Measurements from ENCODE around the gene SMIM38.

The SMIM38 gene

DNA sequence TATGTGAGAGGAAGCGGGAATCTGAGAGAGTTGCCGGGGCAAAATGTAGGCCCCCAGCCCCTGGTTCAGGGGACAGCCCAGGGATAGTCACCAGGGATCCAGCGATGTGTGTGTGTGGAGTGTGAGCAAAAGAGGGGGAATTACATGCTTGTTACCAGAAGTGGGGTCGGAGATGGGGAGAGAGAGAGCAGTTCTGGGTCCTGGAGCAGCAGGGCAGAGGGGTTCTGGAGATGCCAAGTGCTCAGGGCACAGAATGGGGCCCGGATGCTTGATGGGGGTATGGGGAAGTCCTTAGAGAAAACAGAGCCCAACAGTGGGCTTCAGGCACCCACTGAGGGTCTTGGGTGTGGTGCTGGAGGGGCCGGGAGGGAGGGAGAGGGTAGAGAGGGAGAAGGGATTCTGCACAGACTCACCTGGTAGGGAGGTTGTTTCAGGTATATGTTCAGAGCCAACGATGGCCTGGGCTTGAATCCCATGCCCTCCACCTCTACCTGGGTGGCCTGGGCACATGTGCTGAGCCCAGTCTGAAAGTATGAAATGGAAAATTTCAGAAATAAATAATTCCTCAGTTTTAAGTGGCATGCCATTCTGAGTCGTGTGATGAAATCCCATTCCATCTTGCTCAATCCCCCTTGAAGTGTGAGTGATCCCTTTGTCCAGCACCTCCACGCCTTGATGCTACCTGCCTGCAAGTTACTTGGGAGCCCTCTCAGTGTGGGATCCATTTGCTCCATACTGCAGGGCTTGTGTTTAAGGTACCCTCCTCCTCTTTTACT is 12.4 kb downstream of the SMIM38 start:
- Histone ChIP-seq H3K4me1 (ENCODE audit: control insufficient read depth, insufficient read depth, low read length) (no peaks in the 10 kb centered on the region), H3K9ac (ENCODE audit: low read length) (no peak overlapping the region), H3K36me3 (ENCODE audit: control insufficient read depth, insufficient read depth, low read length) (no peaks in the 10 kb centered on the region), H3K9me3 (ENCODE audit: control insufficient read depth, low read length) (no peaks in the 10 kb centered on the region), H3K27me3 (ENCODE audit: control insufficient read depth, insufficient read depth, low read length) (no peaks in the 10 kb centered on the region), H3K4me3 (ENCODE audit: low read length) (no peak overlapping the region)

DNA sequence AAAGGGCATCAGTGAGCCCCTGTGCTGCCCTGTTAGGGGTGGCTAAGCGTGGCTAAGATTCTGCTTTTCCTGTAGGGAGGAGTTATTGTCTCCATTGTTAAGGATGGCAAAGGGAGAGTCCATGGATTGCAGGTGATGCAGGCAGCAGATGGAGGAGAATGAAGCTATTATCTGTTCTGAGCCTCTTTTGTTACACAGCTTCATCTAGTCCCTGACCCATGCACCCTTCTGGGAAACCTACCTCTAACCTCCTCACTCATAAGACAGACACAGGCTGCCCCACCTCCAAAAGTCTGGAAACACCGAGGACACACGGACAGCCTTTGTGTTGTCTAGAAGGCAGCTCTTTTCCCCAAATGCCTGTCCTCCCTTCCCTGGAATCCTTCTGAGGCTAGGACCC is 13.7 kb downstream of the SMIM38 start:
- H3K9ac ChIP-seq (ENCODE audit: low read length): no peak overlapping the region
- no peaks in the 10 kb centered on the region for H3K36me3 ChIP-seq (ENCODE audit: control insufficient read depth, insufficient read depth, low read length)
- H3K4me1 ChIP-seq (ENCODE audit: control insufficient read depth, insufficient read depth, low read length): no peaks in the 10 kb centered on the region
- no peaks in the 10 kb centered on the region for H3K9me3 ChIP-seq (ENCODE audit: control insufficient read depth, low read length)
- H3K4me3 ChIP-seq (ENCODE audit: low read length): no peak overlapping the region
- H3K27me3 ChIP-seq (ENCODE audit: control insufficient read depth, insufficient read depth, low read length): no peaks in the 10 kb centered on the region

DNA sequence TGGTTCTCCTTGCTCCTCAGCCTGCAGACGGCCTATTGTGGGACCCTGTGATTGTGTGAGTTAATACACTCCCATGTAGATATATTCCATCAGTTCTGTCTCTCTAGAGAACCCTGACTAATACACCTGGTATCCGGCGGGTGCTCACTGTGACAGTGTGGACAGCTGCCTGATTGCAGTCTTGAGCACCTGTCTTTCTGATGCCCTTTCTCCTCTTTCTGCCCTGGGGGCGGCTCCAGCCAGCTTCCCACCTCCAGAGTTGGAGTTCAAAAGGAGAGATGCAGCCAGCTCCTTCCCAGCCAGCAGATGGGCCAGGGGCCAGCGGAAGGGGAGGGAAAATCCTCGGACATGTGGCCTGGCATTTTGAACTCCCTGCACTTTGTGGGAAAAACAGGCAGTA is 15.0 kb downstream of the SMIM38 start:
- no peak overlapping the region for H3K9ac ChIP-seq (ENCODE audit: low read length)
- H3K4me3 ChIP-seq (ENCODE audit: low read length): no peak overlapping the region
- H3K36me3 ChIP-seq (ENCODE audit: control insufficient read depth, insufficient read depth, low read length): no peaks in the 10 kb centered on the region
- H3K9me3 ChIP-seq (ENCODE audit: control insufficient read depth, low read length): no peaks in the 10 kb centered on the region
- H3K4me1 ChIP-seq (ENCODE audit: control insufficient read depth, insufficient read depth, low read length): no peaks in the 10 kb centered on the region
- no peaks in the 10 kb centered on the region for H3K27me3 ChIP-seq (ENCODE audit: control insufficient read depth, insufficient read depth, low read length)

DNA sequence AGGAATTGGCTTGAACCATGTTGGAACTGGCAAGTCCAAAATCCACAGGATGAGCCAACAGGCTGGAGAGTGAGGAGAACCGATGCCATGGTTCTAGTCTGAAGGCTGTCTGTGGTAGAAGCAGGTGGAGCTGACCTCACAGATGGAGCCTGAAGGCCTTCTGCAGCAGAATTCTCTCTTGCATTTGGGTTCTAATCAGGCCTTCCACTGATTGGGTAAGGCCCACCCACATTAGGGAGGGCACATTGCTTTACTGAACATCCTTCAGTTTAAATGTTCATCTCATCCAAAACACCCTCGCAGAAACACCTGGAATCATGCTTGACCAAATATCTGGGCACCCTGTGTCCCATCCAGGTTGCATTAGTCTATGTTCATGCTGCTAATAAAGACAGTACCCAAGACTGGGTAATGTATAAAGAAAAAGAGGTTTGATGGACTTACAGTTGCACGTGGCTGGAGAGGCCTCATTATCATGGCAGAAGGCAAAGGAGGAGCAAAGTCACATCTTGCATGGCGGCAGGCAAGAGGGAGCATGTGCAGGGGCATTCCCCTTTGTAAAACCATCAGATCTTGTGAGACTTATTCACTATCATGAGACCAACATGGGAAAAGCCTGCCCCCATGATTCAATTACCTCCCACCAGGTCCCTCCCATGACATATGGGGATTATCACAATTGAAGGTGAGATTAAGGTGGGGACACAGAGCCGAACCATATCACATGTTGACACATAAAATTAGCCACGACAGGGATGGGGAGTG is 15.9 kb downstream of the SMIM38 start:
- no peaks in the 10 kb centered on the region for H3K4me1 ChIP-seq (ENCODE audit: control insufficient read depth, insufficient read depth, low read length)
- H3K9ac ChIP-seq (ENCODE audit: low read length): no peak overlapping the region
- no peaks in the 10 kb centered on the region for H3K36me3 ChIP-seq (ENCODE audit: control insufficient read depth, insufficient read depth, low read length)
- H3K9me3 ChIP-seq (ENCODE audit: control insufficient read depth, low read length): no peaks in the 10 kb centered on the region
- no peak overlapping the region for H3K4me3 ChIP-seq (ENCODE audit: low read length)
- no peaks in the 10 kb centered on the region for H3K27me3 ChIP-seq (ENCODE audit: control insufficient read depth, insufficient read depth, low read length)

DNA sequence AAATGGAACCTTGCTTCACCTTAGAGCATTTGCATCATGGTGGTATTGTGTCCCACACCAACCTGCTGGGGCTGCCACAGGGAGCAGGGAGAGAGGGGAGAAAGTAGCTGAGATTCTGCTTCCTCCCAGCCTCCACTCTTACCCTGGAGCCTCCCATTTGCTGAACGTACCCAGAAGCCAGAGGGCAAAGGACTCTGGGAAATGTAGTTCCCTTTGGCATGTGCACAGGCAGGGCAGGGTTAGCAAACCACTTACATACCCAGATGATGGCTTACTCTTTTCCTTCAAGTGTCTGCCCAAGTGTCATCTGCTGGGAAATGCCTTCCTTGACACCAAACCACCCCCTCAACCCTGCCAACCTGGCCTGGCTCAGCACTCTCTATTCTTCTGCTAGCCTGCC is 16.9 kb downstream of the SMIM38 start:
- Histone ChIP-seq H3K4me3 (ENCODE audit: low read length) (no peak overlapping the region), H3K9ac (ENCODE audit: low read length) (no peak overlapping the region), H3K4me1 (ENCODE audit: control insufficient read depth, insufficient read depth, low read length) (no peaks in the 10 kb centered on the region), H3K36me3 (ENCODE audit: control insufficient read depth, insufficient read depth, low read length) (no peaks in the 10 kb centered on the region), H3K9me3 (ENCODE audit: control insufficient read depth, low read length) (no peaks in the 10 kb centered on the region), H3K27me3 (ENCODE audit: control insufficient read depth, insufficient read depth, low read length) (no peaks in the 10 kb centered on the region)

DNA sequence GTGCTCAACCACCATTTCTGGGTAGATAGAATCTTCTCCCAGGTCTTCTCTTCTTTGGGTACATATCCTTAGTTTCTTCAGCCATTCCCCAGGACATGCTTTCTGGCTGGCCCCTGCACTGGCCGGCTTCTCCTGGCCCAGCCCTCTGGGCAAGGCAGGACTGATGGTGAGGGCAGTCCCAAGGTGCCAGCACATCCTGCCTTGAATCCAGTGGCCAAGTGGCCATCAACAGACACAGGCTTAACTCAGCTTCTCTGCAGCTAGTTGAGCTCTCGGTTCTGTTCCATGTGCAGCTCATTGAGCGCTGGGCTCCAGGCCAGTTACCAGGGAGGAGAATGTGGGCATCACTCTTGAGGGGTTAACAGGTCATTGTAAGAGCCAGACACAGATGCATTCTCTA is 17.6 kb downstream of the SMIM38 start:
- H3K4me1 ChIP-seq (ENCODE audit: control insufficient read depth, insufficient read depth, low read length): no peaks in the 10 kb centered on the region
- no peaks in the 10 kb centered on the region for H3K9me3 ChIP-seq (ENCODE audit: control insufficient read depth, low read length)
- H3K4me3 ChIP-seq (ENCODE audit: low read length): no peak overlapping the region
- no peak overlapping the region for H3K9ac ChIP-seq (ENCODE audit: low read length)
- H3K36me3 ChIP-seq (ENCODE audit: control insufficient read depth, insufficient read depth, low read length): no peaks in the 10 kb centered on the region
- no peaks in the 10 kb centered on the region for H3K27me3 ChIP-seq (ENCODE audit: control insufficient read depth, insufficient read depth, low read length)

DNA sequence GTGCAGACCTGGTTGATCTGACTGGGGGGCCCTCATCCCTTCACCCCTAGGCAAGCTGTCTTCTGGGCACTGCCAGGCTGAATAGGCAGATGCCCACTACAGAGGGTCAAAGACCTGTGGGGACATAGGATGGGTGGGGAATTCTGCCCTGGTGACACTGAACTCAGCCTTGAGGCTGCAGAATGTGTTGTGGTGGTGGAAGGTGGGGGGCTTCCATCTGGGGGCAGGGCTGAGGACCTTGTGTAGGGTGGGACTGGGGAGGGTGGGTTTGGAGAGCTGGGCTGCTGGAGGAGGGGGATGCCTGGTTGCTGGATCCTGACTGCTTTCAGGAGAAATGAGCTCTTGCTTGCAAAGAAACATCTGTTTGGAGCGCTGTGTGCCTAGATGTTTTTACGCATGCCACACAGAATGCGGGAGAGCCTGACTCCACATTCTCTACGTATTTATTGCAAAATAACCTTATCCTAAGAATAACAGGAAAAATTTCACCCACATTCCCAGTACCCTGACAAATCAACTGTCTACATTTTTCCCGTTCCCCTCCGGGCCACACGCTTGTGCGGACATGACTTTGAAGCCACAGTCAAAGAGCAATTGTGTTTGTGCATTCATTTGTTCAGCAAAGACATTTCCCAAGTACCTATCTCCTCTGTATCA is 18.3 kb downstream of the SMIM38 start:
- Histone ChIP-seq H3K27me3 (ENCODE audit: control insufficient read depth, insufficient read depth, low read length) (peaks cover 1% of the 10 kb centered on the region), H3K36me3 (ENCODE audit: control insufficient read depth, insufficient read depth, low read length) (no peaks in the 10 kb centered on the region), H3K9ac (ENCODE audit: low read length) (no peak overlapping the region), H3K9me3 (ENCODE audit: control insufficient read depth, low read length) (no peaks in the 10 kb centered on the region), H3K4me1 (ENCODE audit: control insufficient read depth, insufficient read depth, low read length) (no peaks in the 10 kb centered on the region), H3K4me3 (ENCODE audit: low read length) (no peak overlapping the region)

DNA sequence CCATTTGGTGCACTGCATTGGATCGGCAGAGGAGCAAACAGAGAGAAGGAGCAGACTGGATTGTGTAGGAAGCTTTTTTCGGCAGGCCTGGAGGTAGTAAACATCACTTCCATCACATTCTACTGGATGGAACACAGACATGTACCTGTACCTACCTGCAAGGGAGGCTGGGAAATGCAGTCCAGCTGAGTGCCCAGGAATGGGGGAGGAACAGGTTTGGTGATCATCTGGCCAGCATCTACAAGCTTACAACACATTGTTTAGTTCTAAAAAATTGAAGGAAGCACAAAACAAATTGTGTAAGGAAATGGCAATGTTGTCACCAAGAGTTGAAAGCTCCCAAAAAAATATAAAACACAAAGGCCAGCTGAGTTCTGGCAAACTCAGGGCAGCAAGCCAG is 19.1 kb downstream of the SMIM38 start:
- Histone ChIP-seq H3K36me3 (ENCODE audit: control insufficient read depth, insufficient read depth, low read length) (no peaks in the 10 kb centered on the region), H3K9ac (ENCODE audit: low read length) (no peak overlapping the region), H3K4me1 (ENCODE audit: control insufficient read depth, insufficient read depth, low read length) (no peaks in the 10 kb centered on the region), H3K27me3 (ENCODE audit: control insufficient read depth, insufficient read depth, low read length) (peaks cover 8% of the 10 kb centered on the region), H3K4me3 (ENCODE audit: low read length) (no peak overlapping the region), H3K9me3 (ENCODE audit: control insufficient read depth, low read length) (no peaks in the 10 kb centered on the region)

DNA sequence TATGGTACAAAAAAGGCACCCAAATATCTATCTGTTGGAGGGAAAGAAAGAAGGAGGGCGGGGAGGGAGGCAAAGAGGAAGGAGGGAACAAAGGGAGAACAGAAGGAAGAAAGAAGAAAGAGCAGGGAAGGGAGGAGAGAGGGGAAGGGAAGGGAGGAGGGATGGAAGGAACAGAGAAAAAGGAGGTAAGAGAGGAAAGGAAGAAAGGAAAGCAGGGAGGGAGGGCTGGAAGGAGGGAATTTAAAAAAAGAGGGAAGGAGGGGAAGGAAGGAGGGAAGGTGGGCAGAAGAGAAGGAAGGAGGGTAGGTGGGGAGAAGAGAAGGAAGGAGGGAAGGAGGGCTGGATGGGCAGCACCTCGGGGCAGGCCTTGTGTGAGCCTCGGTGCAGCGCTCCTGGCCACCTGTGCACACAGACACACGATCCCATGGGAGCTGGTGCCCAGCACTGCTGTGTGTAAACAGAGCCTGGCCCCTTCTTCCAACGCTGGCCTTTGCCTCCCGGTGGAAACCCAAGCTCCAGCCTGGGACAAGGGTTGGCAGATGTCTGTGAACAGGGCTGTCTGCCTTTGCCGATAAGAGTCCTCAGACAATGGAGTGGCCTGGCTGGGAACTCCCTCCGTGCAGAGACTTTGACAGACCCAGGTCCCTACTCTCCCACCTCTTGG is 23.2 kb downstream of the SMIM38 start:
- Histone ChIP-seq H3K9ac (ENCODE audit: low read length) (no peak overlapping the region), H3K36me3 (ENCODE audit: control insufficient read depth, insufficient read depth, low read length) (no peaks in the 10 kb centered on the region)

DNA sequence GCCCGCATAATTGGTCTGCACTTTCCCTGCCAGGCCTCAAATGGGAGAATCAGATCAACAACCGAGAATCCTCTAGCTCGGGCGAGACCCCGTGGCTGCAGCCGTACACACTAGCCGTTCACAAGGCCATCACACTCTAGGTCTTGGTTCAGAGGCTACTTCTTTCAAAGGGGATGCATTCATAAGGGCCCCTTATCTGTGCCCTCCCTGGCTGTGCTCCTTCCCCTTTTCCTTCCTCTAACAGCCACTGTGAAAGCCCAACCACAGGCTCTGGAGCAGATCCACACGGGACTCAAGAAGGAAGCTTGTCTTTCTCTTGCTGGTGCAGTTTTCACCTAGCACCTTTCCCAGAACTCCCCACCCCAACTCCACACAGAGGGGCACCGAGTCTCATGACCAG is 24.5 kb downstream of the SMIM38 start:
- H3K9me3 ChIP-seq (ENCODE audit: control insufficient read depth, low read length): no peaks in the 10 kb centered on the region

More for the DNA sequence above, 23.2 kb downstream of the SMIM38 start:
- no peak overlapping the region for H3K4me3 ChIP-seq (ENCODE audit: low read length)
- peaks cover 11% of the 10 kb centered on the region for H3K27me3 ChIP-seq (ENCODE audit: control insufficient read depth, insufficient read depth, low read length)
- no peaks in the 10 kb centered on the region for H3K9me3 ChIP-seq (ENCODE audit: control insufficient read depth, low read length)
- no peaks in the 10 kb centered on the region for H3K4me1 ChIP-seq (ENCODE audit: control insufficient read depth, insufficient read depth, low read length)

DNA sequence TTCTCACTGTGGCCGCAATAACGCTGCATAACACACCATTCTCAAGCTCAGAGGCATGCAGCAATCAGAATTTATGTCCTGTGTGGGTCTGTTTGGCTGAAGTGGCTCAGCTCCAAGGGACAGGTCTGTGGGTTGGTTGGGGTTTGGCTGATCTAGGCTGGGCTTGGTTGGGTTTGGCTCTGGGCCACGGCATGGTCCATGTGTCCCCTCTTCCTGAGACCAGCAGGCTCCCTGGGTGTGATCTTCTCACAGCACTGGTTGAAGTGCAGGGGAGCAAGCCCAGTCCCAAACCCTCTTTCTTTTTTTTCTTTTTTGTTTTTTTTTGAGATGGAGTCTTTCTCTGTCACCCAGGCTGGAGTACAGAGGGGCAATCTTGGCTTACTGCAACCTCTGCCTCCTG is 25.0 kb downstream of the SMIM38 start:
- Histone ChIP-seq H3K4me3 (ENCODE audit: low read length) (no peak overlapping the region), H3K4me1 (ENCODE audit: control insufficient read depth, insufficient read depth, low read length) (no peaks in the 10 kb centered on the region), H3K9ac (ENCODE audit: low read length) (no peak overlapping the region), H3K9me3 (ENCODE audit: control insufficient read depth, low read length) (no peaks in the 10 kb centered on the region), H3K27me3 (ENCODE audit: control insufficient read depth, insufficient read depth, low read length) (peaks cover 11% of the 10 kb centered on the region), H3K36me3 (ENCODE audit: control insufficient read depth, insufficient read depth, low read length) (no peaks in the 10 kb centered on the region)

More for the DNA sequence above, 24.5 kb downstream of the SMIM38 start:
- H3K9ac ChIP-seq (ENCODE audit: low read length): no peak overlapping the region
- no peaks in the 10 kb centered on the region for H3K36me3 ChIP-seq (ENCODE audit: control insufficient read depth, insufficient read depth, low read length)
- no peak overlapping the region for H3K4me3 ChIP-seq (ENCODE audit: low read length)
- H3K27me3 ChIP-seq (ENCODE audit: control insufficient read depth, insufficient read depth, low read length): peaks cover 11% of the 10 kb centered on the region
- H3K4me1 ChIP-seq (ENCODE audit: control insufficient read depth, insufficient read depth, low read length): no peaks in the 10 kb centered on the region

DNA sequence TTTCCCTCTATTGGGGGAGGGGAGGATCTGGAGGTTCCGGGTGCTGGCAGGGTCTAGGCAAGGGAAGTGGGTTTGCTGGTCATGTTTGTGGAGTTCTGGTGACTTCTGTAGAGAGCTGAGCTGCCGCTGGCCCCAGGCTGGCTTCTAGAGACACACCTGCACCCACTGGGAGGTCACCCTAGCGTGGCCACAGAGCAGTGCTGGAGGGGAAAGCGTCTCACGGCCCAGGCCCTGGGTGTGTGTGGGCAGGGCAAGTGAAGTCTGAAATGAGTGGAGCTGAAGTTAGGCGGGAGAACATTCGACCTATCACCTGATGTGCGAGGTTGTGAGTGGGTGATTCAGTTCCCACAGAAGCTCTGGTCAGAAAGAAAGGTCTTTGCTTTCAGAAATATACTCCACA is 27.9 kb downstream of the SMIM38 start:
- no peaks in the 10 kb centered on the region for H3K36me3 ChIP-seq (ENCODE audit: control insufficient read depth, insufficient read depth, low read length)

More for the DNA sequence above, 27.9 kb downstream of the SMIM38 start:
- no peaks in the 10 kb centered on the region for H3K9me3 ChIP-seq (ENCODE audit: control insufficient read depth, low read length)
- peaks cover 11% of the 10 kb centered on the region for H3K27me3 ChIP-seq (ENCODE audit: control insufficient read depth, insufficient read depth, low read length)
- H3K4me3 ChIP-seq (ENCODE audit: low read length): no peak overlapping the region
- no peak overlapping the region for H3K9ac ChIP-seq (ENCODE audit: low read length)
- H3K4me1 ChIP-seq (ENCODE audit: control insufficient read depth, insufficient read depth, low read length): no peaks in the 10 kb centered on the region

Measured in mucosa of stomach (tissue), 1 donor.